ENCODE data around the gene EIF4G2.

EIF4G2 gene

DNA sequence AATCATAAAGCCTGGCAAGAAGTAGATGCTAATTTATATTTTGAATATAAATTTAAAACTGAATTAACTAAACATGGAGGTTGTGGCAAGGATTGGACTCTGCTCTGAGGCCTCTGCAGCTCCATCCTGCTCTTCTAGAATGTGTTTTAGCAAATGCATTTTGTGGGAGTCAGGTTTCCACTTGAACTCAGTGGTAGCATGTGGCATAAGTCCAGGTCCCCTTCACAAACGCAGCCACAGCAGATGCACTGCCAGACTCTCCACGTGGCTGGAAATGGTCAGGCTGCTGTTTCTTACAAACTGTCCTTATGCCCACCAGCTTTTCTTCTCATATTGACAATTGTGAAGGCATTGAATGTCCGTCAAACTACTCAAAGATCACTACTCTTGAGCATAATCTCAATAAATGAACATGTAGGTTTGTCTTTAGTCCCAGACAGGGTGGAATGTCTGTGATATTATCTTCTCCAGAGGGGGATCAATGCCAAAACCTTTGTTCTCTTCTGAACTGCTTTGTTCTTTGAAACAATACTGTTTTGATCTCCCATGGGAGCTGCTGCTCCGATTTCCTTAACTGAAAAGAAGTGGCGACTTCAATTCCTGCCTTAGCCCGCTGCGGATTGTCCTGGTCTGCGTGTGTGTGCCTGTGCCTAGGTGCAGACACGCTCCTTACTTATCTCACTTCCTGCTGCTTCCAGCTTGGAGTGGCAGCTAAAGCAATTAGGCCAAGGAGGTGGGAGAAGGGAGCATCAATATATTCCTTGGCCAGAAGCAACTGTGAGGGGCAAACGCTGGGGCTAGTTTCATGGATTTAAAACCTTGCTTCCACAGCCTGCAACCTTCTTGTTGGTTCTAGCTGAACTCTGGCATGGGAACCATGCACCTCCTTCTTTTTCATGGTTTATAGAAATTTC lies 24.2 kb downstream of the EIF4G2 start:
- Histone ChIP-seq H3K23ac (ENCODE audit: low read length in 2 of 2) (no peak overlapping the region), H2BK15ac (ENCODE audit: low read depth, poor library complexity, severe bottlenecking) (no peak overlapping the region), H3K18ac (ENCODE audit: low read depth in 1 of 2, low read length in 2 of 2) (peak overlapping the region in 1 of 2 experiments; percentile 46), H2BK120ac (ENCODE audit: low read depth, low read length) (no peak overlapping the region), H4K91ac (ENCODE audit: low read length) (no peak overlapping the region), H2BK12ac (ENCODE audit: low read length in 2 of 2) (no peak overlapping the region), H3K27me3 (ENCODE audit: control insufficient read depth in 1 of 2, insufficient read depth in 1 of 2, low read length in 2 of 2) (no peaks in the 10 kb centered on the region), H3K4ac (ENCODE audit: low read depth in 1 of 2, low read length in 2 of 2) (no peak overlapping the region), H3K4me2 (ENCODE audit: low read length, poor library complexity, severe bottlenecking) (no peak overlapping the region), H3K14ac (ENCODE audit: low read length in 2 of 2) (no peak overlapping the region), H3K9me3 (ENCODE audit: control insufficient read depth, low read length) (no peaks in the 10 kb centered on the region), H2AFZ (ENCODE audit: low read depth, low read length) (no peak overlapping the region), H3K36me3 (ENCODE audit: control insufficient read depth in 1 of 2, insufficient read depth in 2 of 2, low read depth in 1 of 2, low read length in 2 of 2) (peaks cover 4 to 5% of the 10 kb centered on the region in 2 experiments), H3K79me1 (replicated peaks; ENCODE audit: low read length, poor library complexity, severe bottlenecking) (no peaks in the 10 kb centered on the region), H2BK5ac (ENCODE audit: low read depth, low read length, poor library complexity, severe bottlenecking) (no peak overlapping the region), H3K4me1 (ENCODE audit: control insufficient read depth, insufficient read depth, low read depth, low read length) (no peaks in the 10 kb centered on the region), H3K4me3 (ENCODE audit: insufficient read depth in 1 of 2, low read depth in 1 of 2, low read length in 2 of 2) (no peak overlapping the region), H2AK5ac (ENCODE audit: low read length, severe bottlenecking) (no peak overlapping the region), H3K27ac (ENCODE audit: low read length, poor library complexity, severe bottlenecking) (no peak overlapping the region), H4K8ac (ENCODE audit: low read length) (no peak overlapping the region), H3K9ac (ENCODE audit: low read length) (no peak overlapping the region)
- WGBS: 20% methylated on average over 9 of the region's 10 CpGs
- peak; percentile 23 for DNase-seq

DNA sequence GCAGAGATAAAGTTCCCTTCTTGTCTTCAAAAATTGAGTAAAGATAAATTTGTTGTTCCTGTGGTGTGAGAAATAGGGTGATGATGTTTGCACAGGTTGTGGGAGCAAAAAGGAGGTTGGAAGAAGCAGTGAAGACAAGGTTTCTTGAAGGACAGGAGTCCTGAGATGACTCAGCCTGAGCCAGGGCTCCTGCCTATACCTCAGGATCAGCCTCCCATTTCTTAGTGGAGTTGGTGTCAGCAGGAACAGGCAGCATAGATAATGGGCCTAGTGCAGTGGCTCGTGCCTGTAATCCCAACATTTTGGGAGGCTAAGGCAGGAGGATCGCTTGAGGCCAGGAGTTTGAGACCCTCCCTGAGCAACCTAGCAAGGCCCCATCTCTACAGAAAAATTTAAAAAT lies 28.7 kb downstream of the EIF4G2 start:
- Histone ChIP-seq H3K9ac (ENCODE audit: low read length) (peak overlapping the region; percentile 35), H2BK15ac (ENCODE audit: low read depth, poor library complexity, severe bottlenecking) (no peak overlapping the region), H3K79me1 (replicated peaks; ENCODE audit: low read length, poor library complexity, severe bottlenecking) (no peaks in the 10 kb centered on the region), H2BK120ac (ENCODE audit: low read depth, low read length) (no peak overlapping the region), H2BK12ac (ENCODE audit: low read length in 2 of 2) (no peak overlapping the region), H2AK5ac (ENCODE audit: low read length, severe bottlenecking) (no peak overlapping the region), H3K4me3 (ENCODE audit: insufficient read depth in 1 of 2, low read depth in 1 of 2, low read length in 2 of 2) (no peak overlapping the region), H4K8ac (ENCODE audit: low read length) (no peak overlapping the region), H2BK5ac (ENCODE audit: low read depth, low read length, poor library complexity, severe bottlenecking) (no peak overlapping the region), H3K27me3 (ENCODE audit: control insufficient read depth in 1 of 2, insufficient read depth in 1 of 2, low read length in 2 of 2) (no peaks in the 10 kb centered on the region), H4K91ac (ENCODE audit: low read length) (no peak overlapping the region), H3K23ac (ENCODE audit: low read length in 2 of 2) (no peak overlapping the region), H3K14ac (ENCODE audit: low read length in 2 of 2) (no peak overlapping the region), H3K4ac (ENCODE audit: low read depth in 1 of 2, low read length in 2 of 2) (no peak overlapping the region), H2AFZ (ENCODE audit: low read depth, low read length) (no peak overlapping the region), H3K27ac (ENCODE audit: low read length, poor library complexity, severe bottlenecking) (no peak overlapping the region), H3K36me3 (ENCODE audit: control insufficient read depth in 1 of 2, insufficient read depth in 2 of 2, low read depth in 1 of 2, low read length in 2 of 2) (peaks cover 11 to 15% of the 10 kb centered on the region in 2 experiments), H3K4me1 (ENCODE audit: control insufficient read depth, insufficient read depth, low read depth, low read length) (no peaks in the 10 kb centered on the region), H3K9me3 (ENCODE audit: control insufficient read depth, low read length) (no peaks in the 10 kb centered on the region), H3K18ac (ENCODE audit: low read depth in 1 of 2, low read length in 2 of 2) (no peak overlapping the region), H3K4me2 (ENCODE audit: low read length, poor library complexity, severe bottlenecking) (no peak overlapping the region)
- WGBS: 96% methylated on average over 2 of the region's 2 CpGs
- DNase-seq: no peak

DNA sequence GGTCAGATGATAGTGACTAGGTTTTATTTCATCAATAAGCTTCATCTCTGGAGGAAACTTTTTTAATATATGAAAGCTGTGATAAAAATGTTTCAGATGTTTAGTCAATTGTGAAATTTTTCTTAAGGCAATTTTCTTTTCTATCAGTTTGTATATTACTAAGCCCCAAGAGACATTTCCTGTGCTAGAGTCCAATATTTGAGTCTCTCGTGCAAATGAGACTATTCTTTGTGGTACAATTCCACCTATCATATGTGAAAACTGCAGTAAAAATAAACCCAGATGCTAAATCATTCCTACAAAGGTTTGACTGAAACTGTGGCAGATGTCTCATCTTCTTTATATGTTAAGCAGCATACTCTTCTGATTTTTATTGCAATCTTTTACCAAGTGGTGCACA lies 29.6 kb downstream of the EIF4G2 start:
- no peak overlapping the region for H3K18ac ChIP-seq (ENCODE audit: low read depth in 1 of 2, low read length in 2 of 2)
- H3K27me3 ChIP-seq (ENCODE audit: control insufficient read depth in 1 of 2, insufficient read depth in 1 of 2, low read length in 2 of 2): no peaks in the 10 kb centered on the region
- H2BK5ac ChIP-seq (ENCODE audit: low read depth, low read length, poor library complexity, severe bottlenecking): no peak overlapping the region
- H3K27ac ChIP-seq (ENCODE audit: low read length, poor library complexity, severe bottlenecking): peak overlapping the region; percentile 8
- H3K4ac ChIP-seq (ENCODE audit: low read depth in 1 of 2, low read length in 2 of 2): no peak overlapping the region
- H2BK120ac ChIP-seq (ENCODE audit: low read depth, low read length): no peak overlapping the region
- peak overlapping the region in 1 of 2 experiments; percentile 56 for H3K4me3 ChIP-seq (ENCODE audit: insufficient read depth in 1 of 2, low read depth in 1 of 2, low read length in 2 of 2)
- H2BK12ac ChIP-seq (ENCODE audit: low read length in 2 of 2): no peak overlapping the region
- no peak overlapping the region for H2AFZ ChIP-seq (ENCODE audit: low read depth, low read length)
- no CpG with 5 or more reads among the region's 1 CpG for WGBS
- H3K4me2 ChIP-seq (ENCODE audit: low read length, poor library complexity, severe bottlenecking): no peak overlapping the region
- no peak for DNase-seq
- H4K8ac ChIP-seq (ENCODE audit: low read length): no peak overlapping the region
- H2AK5ac ChIP-seq (ENCODE audit: low read length, severe bottlenecking): no peak overlapping the region
- no peak overlapping the region for H4K91ac ChIP-seq (ENCODE audit: low read length)
- H3K79me1 ChIP-seq (replicated peaks; ENCODE audit: low read length, poor library complexity, severe bottlenecking): no peaks in the 10 kb centered on the region
- H3K9me3 ChIP-seq (ENCODE audit: control insufficient read depth, low read length): no peaks in the 10 kb centered on the region
- no peak overlapping the region for H2BK15ac ChIP-seq (ENCODE audit: low read depth, poor library complexity, severe bottlenecking)
- no peak overlapping the region for H3K14ac ChIP-seq (ENCODE audit: low read length in 2 of 2)
- peaks cover 11 to 18% of the 10 kb centered on the region in 2 experiments for H3K36me3 ChIP-seq (ENCODE audit: control insufficient read depth in 1 of 2, insufficient read depth in 2 of 2, low read depth in 1 of 2, low read length in 2 of 2)
- H3K23ac ChIP-seq (ENCODE audit: low read length in 2 of 2): no peak overlapping the region
- peak overlapping the region; percentile 90 for H3K9ac ChIP-seq (ENCODE audit: low read length)
- H3K4me1 ChIP-seq (ENCODE audit: control insufficient read depth, insufficient read depth, low read depth, low read length): no peaks in the 10 kb centered on the region

DNA sequence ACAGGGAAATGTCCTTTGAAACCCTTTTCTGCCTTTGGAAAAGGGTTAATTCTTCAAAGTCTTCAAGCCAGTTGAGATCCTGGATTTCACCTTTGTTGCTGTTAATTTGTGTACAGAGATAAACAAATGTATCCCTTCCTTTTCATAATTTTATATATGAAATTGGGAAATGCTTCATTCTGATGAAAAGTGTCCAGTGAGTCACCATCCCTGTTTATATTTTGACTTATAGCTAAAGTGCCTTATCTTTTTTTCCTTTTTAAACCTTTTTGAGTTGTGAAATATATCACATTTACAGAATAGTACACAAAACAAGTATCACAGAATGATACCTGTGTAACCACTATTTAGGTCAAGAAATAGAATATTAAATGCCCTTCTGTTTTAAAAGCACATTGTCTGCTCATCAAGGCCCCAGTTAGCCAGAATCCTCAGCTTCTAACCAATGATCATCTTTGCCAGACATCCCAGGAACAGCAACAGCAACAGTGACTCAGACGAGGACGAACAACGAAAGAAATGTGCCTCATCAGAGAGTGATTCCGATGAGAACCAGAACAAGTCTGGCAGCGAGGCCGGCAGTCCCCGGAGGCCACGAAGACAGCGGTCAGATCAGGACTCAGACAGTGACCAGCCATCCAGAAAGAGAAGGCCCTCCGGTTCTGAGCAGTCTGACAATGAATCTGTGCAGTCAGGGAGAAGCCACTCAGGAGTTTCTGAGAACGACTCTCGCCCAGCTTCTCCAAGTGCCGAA lies 30.3 kb downstream of the EIF4G2 start:
- Histone ChIP-seq H3K4ac (ENCODE audit: low read depth in 1 of 2, low read length in 2 of 2) (no peak overlapping the region), H3K36me3 (ENCODE audit: control insufficient read depth in 1 of 2, insufficient read depth in 2 of 2, low read depth in 1 of 2, low read length in 2 of 2) (peaks cover 11 to 21% of the 10 kb centered on the region in 2 experiments), H2BK15ac (ENCODE audit: low read depth, poor library complexity, severe bottlenecking) (no peak overlapping the region), H3K27ac (ENCODE audit: low read length, poor library complexity, severe bottlenecking) (peak overlapping the region; percentile 8), H3K14ac (ENCODE audit: low read length in 2 of 2) (no peak overlapping the region), H3K79me1 (replicated peaks; ENCODE audit: low read length, poor library complexity, severe bottlenecking) (no peaks in the 10 kb centered on the region), H2BK5ac (ENCODE audit: low read depth, low read length, poor library complexity, severe bottlenecking) (no peak overlapping the region), H3K4me2 (ENCODE audit: low read length, poor library complexity, severe bottlenecking) (no peak overlapping the region), H3K9ac (ENCODE audit: low read length) (peak overlapping the region; percentile 90), H2BK12ac (ENCODE audit: low read length in 2 of 2) (no peak overlapping the region), H2AK5ac (ENCODE audit: low read length, severe bottlenecking) (no peak overlapping the region), H2AFZ (ENCODE audit: low read depth, low read length) (no peak overlapping the region), H3K23ac (ENCODE audit: low read length in 2 of 2) (no peak overlapping the region), H2BK120ac (ENCODE audit: low read depth, low read length) (no peak overlapping the region), H3K18ac (ENCODE audit: low read depth in 1 of 2, low read length in 2 of 2) (peak overlapping the region; percentile 37 to 59), H3K27me3 (ENCODE audit: control insufficient read depth in 1 of 2, insufficient read depth in 1 of 2, low read length in 2 of 2) (no peaks in the 10 kb centered on the region), H3K4me1 (ENCODE audit: control insufficient read depth, insufficient read depth, low read depth, low read length) (no peaks in the 10 kb centered on the region), H3K9me3 (ENCODE audit: control insufficient read depth, low read length) (no peaks in the 10 kb centered on the region), H4K91ac (ENCODE audit: low read length) (no peak overlapping the region), H4K8ac (ENCODE audit: low read length) (peak overlapping the region; percentile 30), H3K4me3 (ENCODE audit: insufficient read depth in 1 of 2, low read depth in 1 of 2, low read length in 2 of 2) (peak overlapping the region in 1 of 2 experiments; percentile 56)
- DNase-seq: peak; percentile 98
- WGBS: 8% methylated on average over 13 of the region's 13 CpGs
